Panc1 (cell line): ENCODE data around the gene UBTD1. TPM values are rescaled to one million over a fixed set of nuclear protein-coding genes. Genes with fewer than 3 reads are reported as not detected.

Experiments used
- ATAC-seq: fragments of 200-7000 bp; cut with Tn5 transposase; 2 replicates; pipeline ENCODE4 v1.9.1; 2020; ENCODE audit warnings: mild to moderate bottlenecking, moderate library complexity
- BruUV-seq: library from RNA; stranded (reverse); fragments of 400-500 nt; replicated peaks from 2 replicates; lab custom pipeline; 2021; lab: Mats Ljungman, UMichigan
- CTCF ChIA-PET: fragments of 300-600 bp; sonication (Branson Sonifier 250); formaldehyde crosslinking; loops from one replicate; lab custom pipeline; 2022; ENCODE audit warnings: antibody characterized with exemption; lab: Charles Lee
- POLR2A ChIA-PET: fragments of 300-600 bp; sonication (Branson Sonifier 250); formaldehyde crosslinking; loops from one replicate; lab custom pipeline; 2022; ENCODE audit warnings: antibody characterized with exemption; lab: Charles Lee
- DNase-seq: peaks from one replicate; pipeline ENCODE4 v3.0.0-alpha.2; 2010; ENCODE audit warnings: low read depth, low spot score
- H3K27ac ChIP-seq: 2 replicates; pipeline ENCODE4 v1.5.1; 2011; ENCODE audit warnings: mild to moderate bottlenecking, low read length, inconsistent platforms
- H3K27me3 ChIP-seq: fragments of 200-500 bp; sonication (Bioruptor generic); 2 replicates; pipeline ENCODE4 v1.6.0; 2014; ENCODE audit warnings: low read length, inconsistent platforms; ENCODE audit not compliant: control insufficient read depth, insufficient read depth
- H3K36me3 ChIP-seq: fragments of 200-500 bp; sonication (Bioruptor generic); 2 replicates; pipeline ENCODE4 v1.5.1; 2014; ENCODE audit warnings: inconsistent platforms, mild to moderate bottlenecking, low read length, moderate library complexity; ENCODE audit not compliant: control insufficient read depth, insufficient read depth
- H3K4me1 ChIP-seq: 2 replicates; pipeline ENCODE4 v1.5.1; 2011; ENCODE audit warnings: inconsistent platforms, mild to moderate bottlenecking, low read length, moderate library complexity; ENCODE audit not compliant: control insufficient read depth, insufficient read depth
- H3K4me3 ChIP-seq, 2 experiments: 2 replicates each; pipeline ENCODE4 v1.5.1; 2011 to 2012; ENCODE audit warnings: low read depth in 2 of 2, low read length in 2 of 2, mild to moderate bottlenecking in 2 of 2, inconsistent platforms in 1 of 2, moderate library complexity in 1 of 2
- H3K9me3 ChIP-seq: fragments of 200-500 bp; sonication (Bioruptor generic); 2 replicates; pipeline ENCODE4 v1.5.1; 2014; ENCODE audit warnings: low read depth, mild to moderate bottlenecking, inconsistent platforms, low read length, moderate library complexity; ENCODE audit not compliant: control insufficient read depth, insufficient read depth
- CTCF ChIP-seq: fragments of 450-650 bp; IDR thresholded peaks from 2 replicates; pipeline ENCODE4 v1.5.1; 2017; ENCODE audit warnings: mild to moderate bottlenecking
- POLR2AphosphoS5 ChIP-seq: IDR thresholded peaks from 2 replicates; pipeline ENCODE4 v1.6.1; 2012; ENCODE audit warnings: mild to moderate bottlenecking, low read depth, low read length, moderate library complexity
- REST ChIP-seq, 2 experiments: IDR thresholded peaks; 2 replicates each; pipeline ENCODE4 v1.6.1; 2011 to 2012; ENCODE audit warnings: low read depth in 2 of 2, control low read depth in 1 of 2, low read length in 1 of 2, mild to moderate bottlenecking in 1 of 2, moderate library complexity in 1 of 2; ENCODE audit not compliant: insufficient read depth in 1 of 2
- SIN3A ChIP-seq: IDR thresholded peaks from 2 replicates; pipeline ENCODE4 v1.6.1; 2012; ENCODE audit warnings: low read depth, mild to moderate bottlenecking, low read length, moderate library complexity, borderline replicate concordance; ENCODE audit not compliant: insufficient read depth
- TCF7L2 ChIP-seq: IDR thresholded peaks from 2 replicates; pipeline ENCODE4 v1.6.1; 2011; ENCODE audit warnings: mild to moderate bottlenecking, low read depth, low read length, inconsistent platforms
- in situ Hi-C: cut with HindIII; loops from 2 replicates; pipeline ENCODE4 v1.10.0; 2016; ENCODE audit warnings: low sequenced_read_pairs, low pct_unique_long_range_greater_than_20kb
- intact Hi-C: fragments of 100-400 bp; cut with micrococcal nuclease; formaldehyde crosslinking; loops from one replicate; pipeline ENCODE4 v1.10.0; 2022; ENCODE audit not compliant: unreplicated experiment
- total RNA-seq: library from RNA; stranded (reverse); gene quantifications from one replicate; pipeline ENCODE4 v1.2.1, GENCODE V29; 2021; ENCODE audit not compliant: unreplicated experiment

UBTD1 gene
- total RNA-seq, 1 experiment from 2014 or later, result 55.6 TPM

- intact Hi-C loops (no loop called here), in situ Hi-C loops (no loop called here)
- H3K4me3 ChIP-seq, result no peak overlapping the region
- H3K36me3 ChIP-seq, result no peaks in the 10 kb centered on the region
- DNase-seq, result no peak
- ATAC-seq, result no peak
- ChIA-PET POLR2A (no interaction called here), CTCF (interaction anchor here (1.6 kb wide), 1 partner anchor 13 kb away, joined by 7 read pairs; the partner anchor contains the start of gene ANKRD2)
- TF ChIP-seq CTCF (no peak), POLR2AphosphoS5 (no peak), REST (IDR thresholded peaks at IDR 0.05; ENCODE audit: insufficient read depth in 1 of 2, low read depth in 2 of 2, low read length in 1 of 2) (no peak), TCF7L2 (no peak), SIN3A (no peak)
- H3K27ac ChIP-seq, result no peak overlapping the region
- H3K27me3 ChIP-seq, result no peaks in the 10 kb centered on the region
- H3K9me3 ChIP-seq, result no peaks in the 10 kb centered on the region
- peaks cover 13% of the 10 kb centered on the region for H3K4me1 ChIP-seq
- BruUV-seq, result no TSS peak
Measured at GRCh38 chr10:97584798-97585438, 86.2 kb downstream of the UBTD1 start.

GRCh38 chr10:97585439-97585811 lies 86.7 kb downstream of the UBTD1 start:
- no peaks in the 10 kb centered on the region for H3K9me3 ChIP-seq
- H3K36me3 ChIP-seq, result no peaks in the 10 kb centered on the region
- no TSS peak for BruUV-seq
- DNase-seq (no peak), ATAC-seq (no peak)
- no peaks in the 10 kb centered on the region for H3K27me3 ChIP-seq
- H3K4me1 ChIP-seq, result peaks cover 13% of the 10 kb centered on the region
- no peak overlapping the region for H3K4me3 ChIP-seq
- intact Hi-C loops (no loop called here), in situ Hi-C loops (no loop called here)
- no peak for TF ChIP-seq POLR2AphosphoS5
- no peak for TF ChIP-seq TCF7L2
- no peak for TF ChIP-seq CTCF
- TF ChIP-seq REST (IDR thresholded peaks at IDR 0.05; ENCODE audit: insufficient read depth in 1 of 2, low read depth in 2 of 2, low read length in 1 of 2), result no peak
- no peak for TF ChIP-seq SIN3A
- CTCF ChIA-PET, result interaction anchor here (0.5 kb wide), 1 partner anchor 86 kb away, joined by 3 read pairs; no protein-coding TSS in a partner anchor
- POLR2A ChIA-PET, result no interaction called here
- peak overlapping the region; percentile 18; the same call in 1 of the 2 replicates for H3K27ac ChIP-seq
